Endometrial microvascular endothelial cells (primary cell): ENCODE data around the gene SLC25A21. TPM values are rescaled to one million over a fixed set of nuclear protein-coding genes. Genes with fewer than 3 reads are reported as not detected.
"Not testable (repeated sequence)": the region's sequence is repeated elsewhere in the genome, so short reads cannot be mapped to it uniquely, and the experiment has no call there.

Experiments
- in situ Hi-C: cut with HindIII; loops from 2 replicates; pipeline ENCODE4 v1.10.0; 2017; ENCODE audit warnings: low sequenced_read_pairs, low pct_unique_long_range_greater_than_20kb; ENCODE audit errors: inconsistent ontology term
- total RNA-seq: library from RNA; depleted of rRNA; stranded (reverse); fragments of >200 nt; gene quantifications from one replicate; pipeline ENCODE4 v1.2.3, GENCODE V29; 2015; ENCODE audit errors: inconsistent ontology term

Gene SLC25A21
- total RNA-seq, 1 donor from 2014 or later = 1.4 TPM

DNA sequence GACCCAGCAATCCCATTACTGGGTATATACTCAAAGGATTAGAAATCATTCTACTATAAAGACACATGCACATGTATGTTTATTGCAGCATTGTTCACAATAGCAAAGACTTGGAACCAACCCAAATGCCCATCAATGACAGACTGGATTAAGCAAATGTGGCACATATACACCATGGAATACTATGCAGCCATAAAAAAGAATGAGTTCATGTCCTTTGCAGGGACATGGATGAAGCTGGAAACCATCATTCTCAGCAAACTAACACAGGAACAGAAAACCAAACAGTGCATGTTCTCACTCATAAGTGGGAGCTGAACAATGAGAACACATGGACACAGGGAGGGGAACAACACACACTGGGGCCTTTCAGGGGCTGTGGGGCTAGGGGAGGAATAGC lies 310.2 kb downstream of the SLC25A21 start:
- in situ Hi-C loops = not testable (repeated sequence)

DNA sequence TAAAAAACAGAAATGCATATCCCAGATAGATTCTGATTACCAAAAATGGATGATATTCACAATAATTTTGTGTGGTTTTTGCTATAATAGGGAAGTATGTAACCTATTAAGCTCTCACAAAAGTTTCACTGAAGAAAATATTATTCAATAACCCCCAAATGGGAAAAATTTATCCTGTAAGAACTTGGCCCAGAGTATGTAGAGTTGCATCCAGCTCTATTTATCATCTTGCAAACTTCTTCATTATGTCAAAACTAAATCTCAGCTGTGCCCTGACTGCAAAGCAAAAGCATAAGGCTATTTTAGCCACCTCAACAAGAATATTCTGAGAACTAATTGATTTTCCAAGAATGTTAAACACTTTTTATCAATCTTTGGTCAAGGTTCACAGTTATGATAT lies 311.6 kb downstream of the SLC25A21 start:
- in situ Hi-C loops = no loop called here

DNA sequence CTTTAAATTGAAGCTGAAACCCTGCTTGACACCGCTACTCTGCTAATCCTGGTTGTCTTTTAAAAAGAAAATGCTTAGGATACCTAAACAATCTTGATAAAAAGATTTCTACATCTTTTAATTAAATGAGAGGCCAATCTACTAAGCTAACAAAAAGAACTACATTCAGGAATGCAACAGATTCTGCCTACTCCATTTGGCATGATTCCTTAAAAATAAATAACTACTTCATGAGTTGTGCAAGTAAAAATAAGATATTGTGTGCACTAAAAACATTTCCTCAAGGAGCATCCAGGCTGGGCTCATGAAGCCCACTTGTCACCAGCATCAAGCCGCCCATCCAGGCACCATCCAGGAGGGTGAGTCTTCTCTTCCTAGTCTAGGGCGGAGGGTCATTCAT lies 313.3 kb downstream of the SLC25A21 start:
- in situ Hi-C loops = no loop called here

DNA sequence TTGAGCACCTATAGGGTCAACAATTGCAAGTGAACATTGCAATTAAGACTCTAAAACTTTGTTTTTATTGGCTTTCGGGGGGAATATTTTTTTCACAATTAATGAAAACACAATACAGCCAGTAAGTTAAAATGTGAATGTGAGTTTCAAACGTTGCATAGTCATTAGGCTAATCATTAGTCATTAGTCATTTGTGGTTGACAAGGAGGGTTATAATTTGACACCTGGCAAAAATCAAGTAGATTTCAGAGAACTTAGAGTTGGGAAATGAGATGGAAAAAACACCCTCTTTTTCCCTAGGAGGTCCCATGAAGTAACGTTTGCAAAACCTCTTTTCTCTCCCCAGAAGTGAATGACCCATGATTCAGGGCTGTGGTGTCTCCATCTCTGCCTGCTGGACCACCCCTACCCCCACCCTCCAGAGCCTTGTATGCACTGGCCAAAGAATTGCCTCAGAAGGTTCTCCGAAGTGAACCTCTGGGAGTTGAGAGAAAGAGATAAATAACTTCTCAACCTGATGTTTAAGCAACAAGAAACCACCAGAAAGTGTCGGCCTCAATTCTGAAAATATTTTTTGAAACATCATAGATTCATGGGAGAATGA lies 314.5 kb downstream of the SLC25A21 start:
- in situ Hi-C loops = no loop called here

DNA sequence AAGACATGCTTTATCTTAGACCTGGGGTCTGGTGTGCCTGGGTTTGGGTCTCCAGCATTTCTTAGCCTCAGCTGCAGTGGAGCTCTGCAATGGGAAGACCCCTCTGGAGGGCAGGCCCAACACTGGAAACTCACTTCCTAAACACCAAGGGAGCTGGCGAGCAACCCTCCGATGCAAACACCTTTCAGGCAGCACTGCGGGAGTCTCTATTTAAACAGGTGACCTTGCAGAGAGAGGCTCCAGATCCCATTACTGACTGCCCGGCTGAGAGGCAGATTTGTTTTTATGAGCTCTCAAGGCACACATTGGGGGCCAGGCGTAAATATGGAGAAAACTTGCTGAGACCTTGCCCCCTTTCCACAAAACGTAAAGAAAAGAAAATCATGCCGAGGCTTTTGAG lies 315.3 kb downstream of the SLC25A21 start:
- in situ Hi-C loops = no loop called here

DNA sequence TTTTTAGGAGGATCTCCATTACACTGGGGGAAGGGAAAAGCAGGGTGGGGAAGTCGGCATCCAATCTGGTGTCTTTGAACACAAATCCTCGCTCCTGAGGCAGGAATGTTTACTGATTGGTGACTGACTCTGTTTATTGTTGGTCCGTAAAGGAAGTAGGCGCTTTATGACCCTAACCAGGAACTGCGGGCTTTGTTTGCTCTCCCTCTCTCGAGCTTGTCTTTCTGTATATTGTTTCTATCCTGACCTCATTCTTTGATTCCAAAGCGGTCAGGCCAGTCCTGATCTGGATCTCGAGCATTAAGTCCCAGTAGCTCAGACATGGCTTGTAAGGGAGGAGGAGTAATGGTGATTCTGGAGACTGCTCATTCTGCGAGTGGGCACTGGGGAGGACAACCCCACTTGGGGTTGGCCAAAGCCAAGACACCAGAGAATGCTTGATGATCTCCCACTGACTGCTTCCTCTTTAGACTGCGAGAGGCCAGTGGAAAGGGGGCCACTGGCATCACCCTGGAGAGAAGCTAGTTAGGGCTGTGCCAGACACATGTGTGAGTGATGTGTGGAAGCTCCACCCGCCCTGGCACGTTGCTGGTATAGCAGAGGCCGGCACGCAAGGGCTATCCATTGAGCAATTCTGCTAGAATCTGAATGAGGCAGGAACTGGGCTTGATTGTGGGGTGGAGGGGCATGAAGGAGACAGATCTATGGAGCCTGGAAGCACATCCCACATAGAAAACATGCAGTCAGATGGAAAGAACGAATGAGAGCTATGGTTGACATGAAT lies 316.1 kb downstream of the SLC25A21 start:
- in situ Hi-C loops = no loop called here

DNA sequence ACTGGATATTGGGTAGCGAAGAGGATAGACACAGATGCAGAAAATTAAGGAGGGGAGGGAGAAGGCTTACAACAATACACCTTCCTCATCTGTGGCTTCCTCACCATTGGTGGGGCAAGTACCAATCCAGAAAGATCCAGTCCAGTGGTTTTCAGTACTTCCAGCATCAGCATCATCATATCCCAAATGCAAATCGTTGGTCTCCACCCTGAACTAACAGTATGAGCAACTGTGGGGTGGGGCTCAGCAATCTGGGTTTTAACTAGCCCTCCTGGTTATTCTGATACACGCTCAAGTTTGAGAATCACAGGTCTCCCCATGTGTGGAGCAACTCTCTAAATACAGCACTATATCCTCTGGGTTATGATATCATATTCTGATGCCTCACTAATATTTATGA lies 317.0 kb downstream of the SLC25A21 start:
- in situ Hi-C loops = no loop called here

DNA sequence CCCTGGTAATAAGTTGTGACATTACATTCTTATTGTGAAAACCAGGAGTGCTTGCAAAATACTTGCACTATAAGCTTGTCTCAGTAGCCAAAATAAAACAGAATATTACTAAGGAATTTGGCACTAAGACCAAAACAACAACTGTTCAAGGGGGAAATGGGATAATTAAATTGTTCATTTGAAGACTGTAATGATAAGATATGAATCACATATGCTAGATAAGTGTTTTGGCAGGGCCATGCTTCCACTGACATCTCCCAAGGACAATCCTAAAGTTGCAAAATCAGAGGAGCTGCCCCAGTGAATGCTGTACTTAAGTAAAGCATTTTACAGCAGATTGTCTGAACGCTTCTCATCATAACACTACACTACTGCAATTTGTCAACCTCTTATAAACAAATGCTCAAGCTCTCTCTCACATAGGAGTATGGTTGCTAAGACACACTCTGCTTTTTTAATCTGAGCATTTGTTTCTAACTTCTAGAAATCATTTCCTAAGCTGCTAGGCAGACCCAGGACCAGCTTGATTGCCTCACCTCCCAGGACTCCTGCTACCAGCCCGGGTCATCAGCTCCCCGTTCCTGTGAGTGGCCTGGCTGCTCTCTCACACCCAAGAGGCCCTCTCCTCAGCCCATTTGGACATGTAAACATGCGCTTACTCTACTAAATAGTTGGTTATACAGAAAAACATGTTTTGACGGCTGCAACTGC lies 319.3 kb downstream of the SLC25A21 start:
- in situ Hi-C loops = no loop called here

DNA sequence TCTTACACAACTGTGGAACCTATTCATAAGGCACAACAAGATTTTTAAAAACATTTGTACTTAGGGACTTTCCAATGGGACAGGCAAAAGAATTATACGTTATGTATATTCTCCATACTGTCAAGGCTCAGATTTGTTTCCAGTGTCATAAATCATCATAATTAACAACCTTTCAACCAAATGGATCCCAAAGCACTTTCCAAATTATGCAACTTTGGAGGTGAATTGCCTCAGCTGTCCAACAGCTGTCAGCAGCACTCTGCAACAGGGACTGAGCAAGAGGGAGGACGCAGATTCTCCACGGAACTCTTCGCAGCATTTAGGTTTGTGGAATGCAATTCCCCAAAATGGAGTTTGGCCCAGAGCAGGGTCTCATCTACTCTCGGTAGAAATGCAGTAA lies 324.2 kb downstream of the SLC25A21 start:
- in situ Hi-C loops = no loop called here

DNA sequence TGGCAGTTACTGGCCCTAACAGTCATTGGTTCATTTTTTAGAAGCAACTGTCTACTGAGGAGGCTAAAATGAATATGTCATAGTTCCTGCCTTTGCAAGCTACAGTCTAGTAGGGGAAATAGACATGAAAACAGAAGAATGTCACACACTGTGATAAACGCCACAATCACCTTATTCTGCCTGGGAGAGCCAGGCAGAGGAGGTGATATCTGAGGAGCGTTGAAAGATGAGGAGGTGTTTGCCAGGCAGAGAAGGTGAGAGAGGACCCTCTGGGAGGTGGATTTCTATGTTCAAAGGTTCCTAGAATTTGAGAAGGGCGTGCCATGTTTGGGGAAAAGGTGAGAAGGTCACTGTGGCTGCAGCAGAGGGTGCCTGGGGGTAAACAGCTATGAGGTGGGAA lies 325.0 kb downstream of the SLC25A21 start:
- in situ Hi-C loops = no loop called here

DNA sequence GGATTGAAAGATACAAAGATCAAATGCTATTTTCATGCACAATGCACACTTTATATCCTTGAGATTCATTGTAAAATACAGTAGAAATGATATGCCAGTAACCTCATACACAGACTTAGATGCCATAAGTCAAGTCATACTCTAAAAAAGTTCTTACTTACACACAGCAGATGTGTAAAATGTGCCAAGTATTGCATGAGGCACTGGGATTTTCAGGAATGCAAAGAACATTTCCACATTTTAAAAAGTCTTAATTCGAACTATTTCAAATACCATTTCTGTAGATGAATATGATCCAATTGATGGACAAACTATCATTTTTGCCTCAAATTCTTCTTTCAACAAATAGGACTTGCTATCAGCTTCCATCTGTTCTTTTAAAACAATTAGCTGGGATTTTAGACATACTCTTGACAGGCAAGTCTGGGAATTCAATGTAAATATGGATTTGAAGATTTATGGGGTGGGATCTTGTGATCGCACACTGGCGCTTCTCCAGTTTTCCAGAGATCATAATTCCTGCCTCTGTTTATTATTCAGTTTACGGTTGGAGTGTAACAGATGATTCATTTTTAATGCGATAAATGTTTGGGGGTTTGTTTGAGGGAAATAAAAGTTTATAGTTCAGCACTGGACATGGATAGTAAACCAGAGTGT lies 326.9 kb downstream of the SLC25A21 start:
- in situ Hi-C loops = no loop called here

DNA sequence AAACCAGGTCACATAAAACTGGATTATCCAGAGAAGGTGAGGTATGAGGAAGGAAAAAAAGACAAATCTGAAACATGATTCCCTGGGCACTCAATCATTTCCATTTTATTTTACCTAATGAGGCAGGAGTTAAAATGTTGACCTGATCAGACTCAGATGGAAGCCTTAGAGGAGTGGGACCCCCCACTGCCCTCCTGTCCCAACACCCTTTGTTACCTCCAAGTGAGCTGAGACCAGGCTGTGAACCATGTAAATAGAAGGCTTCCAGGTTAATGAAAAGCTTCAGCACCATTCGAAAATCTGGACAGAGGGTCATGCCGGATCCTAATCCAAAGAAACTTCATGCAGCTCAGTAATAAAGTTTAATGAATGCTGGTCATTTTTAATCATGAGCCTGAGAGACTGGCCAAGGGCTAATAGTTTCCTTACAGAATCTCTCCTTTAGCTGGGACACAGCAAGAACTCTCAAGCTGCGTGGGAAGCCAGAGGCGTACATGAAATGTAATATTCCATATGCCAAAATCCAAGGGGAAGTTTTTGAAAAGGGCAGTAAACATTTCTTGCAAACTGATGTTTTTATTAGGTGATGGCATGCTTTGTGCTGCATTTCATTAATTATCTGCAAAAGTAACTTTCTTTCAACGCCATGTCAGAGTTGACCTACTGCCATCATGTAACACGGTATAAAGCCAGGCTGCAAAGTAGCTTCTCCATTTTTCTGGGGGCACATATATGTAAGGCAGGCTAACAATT lies 327.8 kb downstream of the SLC25A21 start:
- in situ Hi-C loops = no loop called here

DNA sequence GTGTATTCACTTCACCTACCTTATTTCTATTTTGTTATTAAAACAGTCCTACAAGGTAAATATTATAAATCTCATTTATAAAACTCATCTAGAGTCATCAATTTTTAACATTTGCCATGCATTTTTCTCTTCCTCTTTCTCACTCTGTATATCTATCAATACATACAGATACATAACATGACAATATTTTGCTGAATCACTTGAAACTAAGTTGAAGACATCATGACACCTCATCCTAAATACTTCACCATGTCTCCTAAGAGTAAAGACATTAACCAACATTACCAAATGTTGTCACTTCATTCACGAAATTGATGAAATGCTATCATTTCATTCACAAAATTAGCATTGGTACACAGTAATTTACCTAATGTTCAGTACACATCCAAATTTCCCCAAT lies 329.0 kb downstream of the SLC25A21 start:
- in situ Hi-C loops = no loop called here

DNA sequence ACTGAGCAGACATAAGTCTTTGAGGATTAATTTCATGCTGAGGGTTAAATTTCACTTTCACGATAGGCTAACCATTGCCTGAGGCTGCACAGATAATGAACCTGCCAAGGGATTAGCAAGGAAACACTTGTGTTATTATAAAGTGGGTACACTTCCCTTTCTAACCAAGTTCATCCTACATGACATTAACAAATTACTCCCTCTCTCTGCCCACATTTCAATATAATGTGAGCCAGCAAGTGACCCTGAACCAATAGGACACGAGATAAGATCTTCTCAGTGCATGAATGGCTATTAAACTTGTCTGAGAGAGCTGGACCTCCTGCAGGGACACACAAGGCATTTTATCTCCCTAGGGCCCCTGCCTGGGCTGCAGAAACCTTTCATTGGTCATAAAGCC lies 337.3 kb downstream of the SLC25A21 start:
- in situ Hi-C loops = no loop called here

DNA sequence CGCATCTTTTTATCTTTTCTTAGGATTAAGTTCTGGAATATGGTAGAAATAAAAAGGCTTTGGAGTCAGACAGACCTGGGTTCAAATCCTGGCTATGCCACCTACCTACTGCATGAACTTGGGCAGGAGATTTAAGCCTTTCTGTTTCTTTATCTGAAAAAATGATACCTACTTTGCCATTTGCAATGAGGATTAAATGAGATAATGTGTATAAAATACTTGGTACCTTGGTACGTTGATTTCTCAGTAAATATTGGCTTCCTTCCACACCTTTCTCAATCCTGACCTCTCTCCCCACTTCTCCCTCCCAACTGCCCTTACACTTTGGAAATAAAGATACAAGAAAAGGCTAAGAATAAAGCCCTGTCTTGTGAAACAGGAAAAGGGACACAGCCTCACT lies 338.1 kb downstream of the SLC25A21 start:
- in situ Hi-C loops = no loop called here

DNA sequence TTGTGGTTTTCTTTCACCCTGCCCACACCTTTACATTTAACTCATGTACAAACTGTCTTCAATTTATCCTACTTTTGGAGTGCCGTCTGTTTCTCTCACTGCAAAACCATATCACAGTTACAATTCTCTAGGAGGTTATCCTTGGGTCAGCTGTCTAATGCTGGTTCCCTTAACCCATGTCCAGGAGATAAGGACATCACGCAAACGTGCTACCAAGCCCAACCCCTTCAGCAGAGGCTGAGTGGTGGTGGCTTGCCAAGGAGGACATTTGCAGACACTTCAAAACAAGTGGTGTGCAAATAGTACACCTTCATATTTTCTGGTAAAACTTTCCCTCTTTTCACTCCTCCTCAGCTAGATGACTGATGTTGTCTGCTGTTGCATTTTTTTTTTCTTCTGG lies 342.9 kb downstream of the SLC25A21 start:
- in situ Hi-C loops = no loop called here

DNA sequence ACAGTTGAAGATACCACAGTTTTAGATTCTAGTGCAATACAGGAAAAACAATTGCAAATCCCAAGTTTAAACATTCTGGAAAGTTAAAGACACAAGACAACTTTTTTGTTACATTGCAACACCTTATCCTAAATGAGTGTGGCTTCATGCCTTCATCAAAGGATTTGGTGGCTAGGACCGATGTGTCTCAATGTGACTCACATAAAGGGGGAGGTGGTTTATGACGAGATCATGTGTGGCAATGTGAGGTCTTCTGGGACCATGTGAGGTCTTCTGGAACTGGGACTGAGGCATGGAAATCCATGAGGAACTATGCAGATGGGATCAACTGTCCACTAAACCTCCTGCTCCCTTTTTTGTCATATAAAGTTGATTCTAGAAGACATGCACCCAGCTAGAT lies 344.5 kb downstream of the SLC25A21 start:
- in situ Hi-C loops = no loop called here

DNA sequence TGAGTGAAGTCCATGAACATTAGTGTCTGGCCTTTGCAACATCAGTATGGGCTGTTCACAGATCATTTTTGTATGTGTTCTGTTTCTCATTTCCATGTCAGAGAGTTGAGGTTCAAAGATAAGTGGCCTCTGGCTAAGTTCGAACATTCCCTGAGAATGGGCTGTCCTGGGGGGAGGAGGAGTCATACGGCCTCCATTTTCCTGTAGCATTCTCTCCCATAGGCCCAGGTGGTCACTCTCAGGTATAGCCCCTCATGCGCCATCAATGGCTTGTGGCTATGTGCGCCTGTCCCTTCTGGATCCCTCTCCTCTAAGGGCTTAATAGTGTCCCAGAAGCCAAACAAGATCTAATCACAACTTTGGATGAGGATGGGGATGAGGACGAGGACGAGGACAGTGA lies 345.8 kb downstream of the SLC25A21 start:
- in situ Hi-C loops = no loop called here

DNA sequence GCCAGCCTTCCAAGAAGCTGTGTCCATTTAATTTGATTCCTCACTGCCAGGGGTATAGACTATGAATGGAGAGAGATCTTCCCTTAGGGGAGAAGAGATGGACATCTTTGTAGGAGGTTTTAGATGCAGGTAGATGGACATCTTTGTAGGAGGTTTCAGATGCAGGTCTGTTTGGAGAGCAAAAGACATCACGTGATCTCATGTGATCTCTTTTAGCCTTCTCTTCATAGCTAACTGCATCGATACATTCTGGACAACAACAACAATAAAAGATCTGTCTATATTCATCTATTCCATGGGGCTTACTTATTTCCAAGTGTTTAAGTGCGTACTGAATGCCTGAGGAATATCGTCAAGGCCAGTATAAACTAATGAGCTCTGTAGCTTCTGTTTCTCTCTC lies 347.6 kb downstream of the SLC25A21 start:
- in situ Hi-C loops = no loop called here
